Fibroblast of skin of right quadriceps (primary cell): ENCODE measurements around the gene CD244.

Experiments
- DNase-seq: peaks from one replicate; pipeline ENCODE4 v3.0.0-alpha.2; 2013

Gene CD244

GRCh38 chr1:160841079-160841478, 21.6 kb downstream of the CD244 start:
- no peak for DNase-seq

GRCh38 chr1:160839746-160840145, 22.9 kb downstream of the CD244 start:
- DNase-seq, result no peak

GRCh38 chr1:160838888-160839287, 23.8 kb downstream of the CD244 start:
- DNase-seq, result no peak

GRCh38 chr1:160837558-160838205, 25.0 kb downstream of the CD244 start:
- no peak for DNase-seq

- no peak for DNase-seq
Measured at GRCh38 chr1:160836981-160837557, 25.6 kb downstream of the CD244 start.

GRCh38 chr1:160836561-160836960, 26.1 kb downstream of the CD244 start:
- DNase-seq, result no peak

- no peak for DNase-seq
Measured at GRCh38 chr1:160835751-160836150, 26.9 kb downstream of the CD244 start.

GRCh38 chr1:160834945-160835565, 27.6 kb downstream of the CD244 start:
- no peak for DNase-seq

- DNase-seq, result no peak
Measured at GRCh38 chr1:160830321-160831153, 32.1 kb downstream of the CD244 start.

GRCh38 chr1:160829766-160830165, 32.9 kb downstream of the CD244 start:
- no peak for DNase-seq

GRCh38 chr1:160827418-160827817, 35.3 kb downstream of the CD244 start:
- DNase-seq, result no peak

- DNase-seq, result no peak
Measured at GRCh38 chr1:160826546-160826945, 36.1 kb downstream of the CD244 start.

GRCh38 chr1:160823296-160823695, 39.4 kb downstream of the CD244 start:
- DNase-seq, result no peak

GRCh38 chr1:160821627-160822026, 41.1 kb downstream of the CD244 start:
- DNase-seq, result no peak

GRCh38 chr1:160819186-160819585, 43.5 kb downstream of the CD244 start:
- no peak for DNase-seq

- no peak for DNase-seq
Measured at GRCh38 chr1:160818207-160818937, 44.3 kb downstream of the CD244 start.

GRCh38 chr1:160814856-160815255, 47.8 kb downstream of the CD244 start:
- no peak for DNase-seq

- DNase-seq, result no peak
Measured at GRCh38 chr1:160814316-160814715, 48.4 kb downstream of the CD244 start.

- DNase-seq, result no peak
Measured at GRCh38 chr1:160813215-160813614, 49.5 kb downstream of the CD244 start.

GRCh38 chr1:160811147-160811546, 51.5 kb downstream of the CD244 start:
- no peak for DNase-seq

GRCh38 chr1:160810486-160810885, 52.2 kb downstream of the CD244 start:
- DNase-seq, result no peak

GRCh38 chr1:160808289-160808688, 54.4 kb downstream of the CD244 start:
- DNase-seq, result no peak

- no peak for DNase-seq
Measured at GRCh38 chr1:160807738-160808137, 54.9 kb downstream of the CD244 start.
